ENCODE measurements around the gene YARS2. TPM values are rescaled to one million over a fixed set of nuclear protein-coding genes. Genes with fewer than 3 reads are reported as not detected.

The YARS2 gene
- total RNA-seq, 1 experiment from 2014 or later = 41.4 TPM

- Histone ChIP-seq H3K27me3 (ENCODE audit: insufficient read depth, low read length) (no peaks in the 10 kb centered on the region), H3K4me1 (ENCODE audit: insufficient read depth, low read length) (no peaks in the 10 kb centered on the region), H3K56ac (ENCODE audit: insufficient read length, low read depth, low read length) (no peak overlapping the region), H2BK20ac (ENCODE audit: low read depth, low read length, poor library complexity, severe bottlenecking) (no peak overlapping the region), H2AFZ (ENCODE audit: low read length) (no peak overlapping the region), H3K9ac (ENCODE audit: extremely low read depth, insufficient read length, low read length) (no peak overlapping the region), H2BK12ac (ENCODE audit: insufficient read length, low read depth, low read length) (no peak overlapping the region), H3T11ph (ENCODE audit: low read length) (no peak overlapping the region), H3K27ac (ENCODE audit: insufficient read length, low read depth, low read length) (no peak overlapping the region), H4K8ac (replicated peaks; ENCODE audit: insufficient read length, low read depth, low read length) (no peak overlapping the region), H3K23me2 (ENCODE audit: insufficient read length, low read depth, low read length, poor library complexity, severe bottlenecking) (no peaks in the 10 kb centered on the region), H2BK15ac (ENCODE audit: low read depth, low read length) (no peak overlapping the region), H4K20me1 (ENCODE audit: control insufficient read depth, insufficient read depth, insufficient read length) (no peaks in the 10 kb centered on the region), H3K79me1 (ENCODE audit: insufficient read depth, low read depth, low read length, poor library complexity, severe bottlenecking) (no peaks in the 10 kb centered on the region), H2AK5ac (ENCODE audit: insufficient read length, low read length) (no peak overlapping the region), H4K91ac (ENCODE audit: insufficient read length, low read depth, low read length) (no peak overlapping the region), H2BK120ac (ENCODE audit: low read depth, low read length, poor library complexity, severe bottlenecking) (no peak overlapping the region), H4K5ac (ENCODE audit: insufficient read length, low read depth, low read length) (no peak overlapping the region), H3K9me3 (ENCODE audit: control insufficient read depth, low read depth, low read length) (no peaks in the 10 kb centered on the region), H3K4me2 (ENCODE audit: insufficient read depth, insufficient read length, low read length) (no peak overlapping the region), H3K18ac (ENCODE audit: insufficient read length, low read depth, low read length) (no peak overlapping the region), H3K23ac (ENCODE audit: insufficient read length, low read depth, low read length) (no peak overlapping the region), H3K4ac (ENCODE audit: low read depth, low read length) (no peak overlapping the region), H2BK5ac (ENCODE audit: insufficient read length, low read length) (no peak overlapping the region), H3K79me2 (ENCODE audit: insufficient read depth, low read length) (no peaks in the 10 kb centered on the region; the same call in 1 of the 2 replicates), H3K14ac (ENCODE audit: insufficient read depth, low read length) (no peak overlapping the region)
- Mint-ChIP-seq H3K9me3 (no peaks in the 10 kb centered on the region), H3K36me3 (ENCODE audit: insufficient read depth in 1 of 3, low read depth in 3 of 3) (peaks cover 2 to 16% (median 12%) of the 10 kb centered on the region in 3 experiments; a peak in 6 of 7 replicates), H3K27ac (no peak overlapping the region), H3K4me3 (no peak overlapping the region), H3K4me1 (peaks cover 4% of the 10 kb centered on the region in 2 experiments; a peak in 3 of 4 replicates), H3K27me3 (ENCODE audit: low read depth) (no peaks in the 10 kb centered on the region)
- no peak for DNase-seq
- WGBS (ENCODE audit: extremely low coverage, insufficient read length, low lambda C conversion rate) = no CpG with 5 or more reads among the region's 1 CpG
- TF ChIP-seq, protein P1, sequence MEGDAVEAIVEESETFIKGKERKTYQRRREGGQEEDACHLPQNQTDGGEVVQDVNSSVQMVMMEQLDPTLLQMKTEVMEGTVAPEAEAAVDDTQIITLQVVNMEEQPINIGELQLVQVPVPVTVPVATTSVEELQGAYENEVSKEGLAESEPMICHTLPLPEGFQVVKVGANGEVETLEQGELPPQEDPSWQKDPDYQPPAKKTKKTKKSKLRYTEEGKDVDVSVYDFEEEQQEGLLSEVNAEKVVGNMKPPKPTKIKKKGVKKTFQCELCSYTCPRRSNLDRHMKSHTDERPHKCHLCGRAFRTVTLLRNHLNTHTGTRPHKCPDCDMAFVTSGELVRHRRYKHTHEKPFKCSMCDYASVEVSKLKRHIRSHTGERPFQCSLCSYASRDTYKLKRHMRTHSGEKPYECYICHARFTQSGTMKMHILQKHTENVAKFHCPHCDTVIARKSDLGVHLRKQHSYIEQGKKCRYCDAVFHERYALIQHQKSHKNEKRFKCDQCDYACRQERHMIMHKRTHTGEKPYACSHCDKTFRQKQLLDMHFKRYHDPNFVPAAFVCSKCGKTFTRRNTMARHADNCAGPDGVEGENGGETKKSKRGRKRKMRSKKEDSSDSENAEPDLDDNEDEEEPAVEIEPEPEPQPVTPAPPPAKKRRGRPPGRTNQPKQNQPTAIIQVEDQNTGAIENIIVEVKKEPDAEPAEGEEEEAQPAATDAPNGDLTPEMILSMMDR (conservative IDR thresholded peaks at IDR 0.05) = no peak
Measured at GRCh38 chr12:32702946-32703345, 52.8 kb downstream of the YARS2 start.
